Right renal cortex interstitium (tissue), 3 donors: ENCODE data around the gene UBP1. TPM values are rescaled to one million over a fixed set of nuclear protein-coding genes. Genes with fewer than 3 reads are reported as not detected.
"Not testable (repeated sequence)": the region's sequence is repeated elsewhere in the genome, so short reads cannot be mapped to it uniquely, and the experiment has no call there.

ENCODE experiments used
- DNase-seq, 3 donors: peaks; one replicate each; pipeline ENCODE4 v3.0.0-alpha.2; 2013; ENCODE audit warnings: low read depth in 3 of 3, low spot score in 2 of 3
- polyA plus RNA-seq, 3 donors: library from polyadenylated mRNA; unstranded; fragments of 120-200 nt; gene quantifications; one replicate each; pipeline ENCODE4 v1.2.1, GENCODE V29; 2013; ENCODE audit not compliant: insufficient read length in 3 of 3

Gene UBP1
- polyA plus RNA-seq, 3 donors: 94.0 to 113 (median 101) TPM

- no peak for DNase-seq
These were observed 1.9 kb downstream of the UBP1 start for GRCh38 chr3:33438284-33438668.

GRCh38 chr3:33437556-33438283 is 2.5 kb downstream of the UBP1 start:
- no peak for DNase-seq

GRCh38 chr3:33433843-33434242 is 6.4 kb downstream of the UBP1 start:
- DNase-seq: no peak

- DNase-seq: no peak
These were observed 9.6 kb downstream of the UBP1 start for GRCh38 chr3:33430571-33430970.

GRCh38 chr3:33430061-33430460 is 10.1 kb downstream of the UBP1 start:
- DNase-seq: no peak

GRCh38 chr3:33429306-33429705 is 10.9 kb downstream of the UBP1 start:
- not testable (repeated sequence) for DNase-seq

GRCh38 chr3:33428734-33429133 is 11.5 kb downstream of the UBP1 start:
- no peak for DNase-seq

GRCh38 chr3:33426630-33427317 is 13.4 kb downstream of the UBP1 start:
- no peak for DNase-seq

- no peak for DNase-seq
These were observed 14.1 kb downstream of the UBP1 start for GRCh38 chr3:33426068-33426467.

- no peak for DNase-seq
These were observed 14.8 kb downstream of the UBP1 start for GRCh38 chr3:33425453-33425852.

- DNase-seq: no peak
These were observed 15.4 kb downstream of the UBP1 start for GRCh38 chr3:33424606-33425452.

GRCh38 chr3:33420966-33421365 is 19.2 kb downstream of the UBP1 start:
- no peak for DNase-seq

GRCh38 chr3:33419948-33420347 is 20.3 kb downstream of the UBP1 start:
- no peak for DNase-seq

GRCh38 chr3:33417066-33417673 is 23.0 kb downstream of the UBP1 start:
- no peak for DNase-seq

- DNase-seq: not testable (repeated sequence)
These were observed 29.4 kb downstream of the UBP1 start for GRCh38 chr3:33410816-33411215.

GRCh38 chr3:33403756-33404155 is 36.4 kb downstream of the UBP1 start:
- DNase-seq: no peak

GRCh38 chr3:33402936-33403335 is 37.3 kb downstream of the UBP1 start:
- no peak for DNase-seq

GRCh38 chr3:33401781-33402180 is 38.4 kb downstream of the UBP1 start:
- DNase-seq: no peak

- no peak for DNase-seq
These were observed 41.8 kb downstream of the UBP1 start for GRCh38 chr3:33398410-33398809.

GRCh38 chr3:33395900-33396299 is 44.3 kb downstream of the UBP1 start:
- DNase-seq: no peak
